GM21528 (cell line): Measurements from ENCODE around the gene MED29.

Experiments used
- ATAC-seq: cut with Tn5 transposase; IDR thresholded peaks from one replicate; pipeline ENCODE4 v1.9.1; 2021; ENCODE audit warnings: mild to moderate bottlenecking, moderate library complexity; ENCODE audit not compliant: unreplicated experiment, low FRiP score

The MED29 gene

GRCh38 chr19:39390751-39391437 is at the start of gene MED29, which contains the start of gene PAF1:
MED29 (plus strand) TSS chr19:39391378; CDS start chr19:39391423, 45 bp downstream.
PAF1 (minus strand) TSS chr19:39391106; CDS start chr19:39390864, 242 bp downstream.
- peak; percentile 83 for ATAC-seq

- peak; percentile 84 for ATAC-seq
Measured at GRCh38 chr19:39341719-39342604, 49.2 kb upstream of the MED29 start, which contains the start of gene SAMD4B. SAMD4B (plus strand) TSS chr19:39342421; CDS start chr19:39356894, 14,473 bp downstream.

GRCh38 chr19:39342647-39343305 is 48.4 kb upstream of the MED29 start:
- ATAC-seq = no peak

- no peak for ATAC-seq
Measured at GRCh38 chr19:39345956-39346355, 45.2 kb upstream of the MED29 start.

GRCh38 chr19:39347332-39348164 is 43.6 kb upstream of the MED29 start:
- ATAC-seq = no peak

- ATAC-seq = no peak
Measured at GRCh38 chr19:39349326-39349725, 41.9 kb upstream of the MED29 start.

- ATAC-seq = no peak
Measured at GRCh38 chr19:39350156-39350555, 41.0 kb upstream of the MED29 start.

- ATAC-seq = peak; percentile 61
Measured at GRCh38 chr19:39351537-39352064, 39.6 kb upstream of the MED29 start.

GRCh38 chr19:39352381-39353255 is 38.6 kb upstream of the MED29 start:
- no peak for ATAC-seq

GRCh38 chr19:39355253-39355652 is 35.9 kb upstream of the MED29 start:
- ATAC-seq = no peak

- ATAC-seq = no peak
Measured at GRCh38 chr19:39356073-39356472, 35.1 kb upstream of the MED29 start.

GRCh38 chr19:39356647-39357046 is 34.5 kb upstream of the MED29 start:
- ATAC-seq = no peak

GRCh38 chr19:39359026-39359425 is 32.2 kb upstream of the MED29 start:
- ATAC-seq = no peak

- ATAC-seq = no peak
Measured at GRCh38 chr19:39360599-39360998, 30.6 kb upstream of the MED29 start.

- no peak for ATAC-seq
Measured at GRCh38 chr19:39362682-39363657, 28.2 kb upstream of the MED29 start.

- no peak for ATAC-seq
Measured at GRCh38 chr19:39363901-39364457, 27.2 kb upstream of the MED29 start.

GRCh38 chr19:39365531-39365930 is 25.6 kb upstream of the MED29 start:
- no peak for ATAC-seq
